Measurements from ENCODE around the gene LYRM2.

LYRM2 gene

GRCh38 chr6:89591745-89592144 lies 46.8 kb downstream of the LYRM2 start:
- Histone ChIP-seq H3K79me2 (ENCODE audit: insufficient read depth, low read length) (no peaks in the 10 kb centered on the region), H3K9ac (ENCODE audit: low read length) (no peak overlapping the region), H3F3A (ENCODE audit: insufficient read depth) (no peaks in the 10 kb centered on the region), H3K27ac (ENCODE audit: low read depth, low read length) (no peak overlapping the region), H3K36me3 (ENCODE audit: low read length) (no peaks in the 10 kb centered on the region), H3K4me2 (ENCODE audit: low read depth, low read length, poor library complexity, severe bottlenecking) (no peak overlapping the region), H4K20me1 (ENCODE audit: low read depth, low read length) (no peaks in the 10 kb centered on the region), H3K27me3 (ENCODE audit: low read length) (no peaks in the 10 kb centered on the region), H3K4me3 (ENCODE audit: insufficient read depth, low read length, poor library complexity, severe bottlenecking) (no peak overlapping the region), H2AFZ (ENCODE audit: low read depth, low read length, severe bottlenecking) (no peak overlapping the region), H3K9me3 (ENCODE audit: insufficient read depth, low read length) (no peaks in the 10 kb centered on the region), H3K9me2 (replicated peaks; ENCODE audit: insufficient read depth, low read length) (no peaks in the 10 kb centered on the region)
- TF ChIP-seq EZH2phosphoT487 (conservative IDR thresholded peaks at IDR 0.05; ENCODE audit: low read length) (no peak), CTCF (IDR thresholded peaks at IDR 0.05; ENCODE audit: insufficient read depth, low read length, poor library complexity, severe bottlenecking) (no peak)

GRCh38 chr6:89590133-89590532 lies 48.4 kb downstream of the LYRM2 start:
- Histone ChIP-seq H3F3A (ENCODE audit: insufficient read depth) (no peaks in the 10 kb centered on the region), H2AFZ (ENCODE audit: low read depth, low read length, severe bottlenecking) (no peak overlapping the region), H4K20me1 (ENCODE audit: low read depth, low read length) (no peaks in the 10 kb centered on the region), H3K9me3 (ENCODE audit: insufficient read depth, low read length) (no peaks in the 10 kb centered on the region), H3K27me3 (ENCODE audit: low read length) (no peaks in the 10 kb centered on the region), H3K4me2 (ENCODE audit: low read depth, low read length, poor library complexity, severe bottlenecking) (no peak overlapping the region), H3K27ac (ENCODE audit: low read depth, low read length) (no peak overlapping the region), H3K9me2 (replicated peaks; ENCODE audit: insufficient read depth, low read length) (no peaks in the 10 kb centered on the region), H3K79me2 (ENCODE audit: insufficient read depth, low read length) (no peaks in the 10 kb centered on the region), H3K36me3 (ENCODE audit: low read length) (no peaks in the 10 kb centered on the region), H3K9ac (ENCODE audit: low read length) (no peak overlapping the region), H3K4me3 (ENCODE audit: insufficient read depth, low read length, poor library complexity, severe bottlenecking) (no peak overlapping the region)
- TF ChIP-seq EZH2phosphoT487 (conservative IDR thresholded peaks at IDR 0.05; ENCODE audit: low read length) (no peak), CTCF (IDR thresholded peaks at IDR 0.05; ENCODE audit: insufficient read depth, low read length, poor library complexity, severe bottlenecking) (no peak)

- no peaks in the 10 kb centered on the region for H4K20me1 ChIP-seq (ENCODE audit: low read depth, low read length)
- no peak overlapping the region for H2AFZ ChIP-seq (ENCODE audit: low read depth, low read length, severe bottlenecking)
- H3K27ac ChIP-seq (ENCODE audit: low read depth, low read length) = no peak overlapping the region
- H3K9me3 ChIP-seq (ENCODE audit: insufficient read depth, low read length) = no peaks in the 10 kb centered on the region
- no peaks in the 10 kb centered on the region for H3K27me3 ChIP-seq (ENCODE audit: low read length)
- no peak overlapping the region for H3K9ac ChIP-seq (ENCODE audit: low read length)
- H3K4me3 ChIP-seq (ENCODE audit: insufficient read depth, low read length, poor library complexity, severe bottlenecking) = no peak overlapping the region
- H3K79me2 ChIP-seq (ENCODE audit: insufficient read depth, low read length) = no peaks in the 10 kb centered on the region
- H3K36me3 ChIP-seq (ENCODE audit: low read length) = no peaks in the 10 kb centered on the region
- H3F3A ChIP-seq (ENCODE audit: insufficient read depth) = no peaks in the 10 kb centered on the region
- no peaks in the 10 kb centered on the region for H3K9me2 ChIP-seq (replicated peaks; ENCODE audit: insufficient read depth, low read length)
- no peak overlapping the region for H3K4me2 ChIP-seq (ENCODE audit: low read depth, low read length, poor library complexity, severe bottlenecking)
- TF ChIP-seq EZH2phosphoT487 (conservative IDR thresholded peaks at IDR 0.05; ENCODE audit: low read length) = no peak
- no peak for TF ChIP-seq CTCF (IDR thresholded peaks at IDR 0.05; ENCODE audit: insufficient read depth, low read length, poor library complexity, severe bottlenecking)
Observed at GRCh38 chr6:89589297-89590025, 49.1 kb downstream of the LYRM2 start.

All from SU-DHL-6 (cell line).